H1 (cell line): ENCODE measurements around the gene PA2G4. TPM values are rescaled to one million over a fixed set of nuclear protein-coding genes. Genes with fewer than 3 reads are reported as not detected.

ENCODE experiments used
- CTCF ChIA-PET: fragments of 300-600 bp; sonication (Branson Sonifier 250); formaldehyde crosslinking; loops from one replicate; lab custom pipeline; 2021; ENCODE audit not compliant: partially characterized antibody; lab: Charles Lee
- POLR2A ChIA-PET: fragments of 300-600 bp; sonication (Branson Sonifier 250); formaldehyde crosslinking; loops from one replicate; lab custom pipeline; 2021; ENCODE audit warnings: inconsistent platforms; ENCODE audit not compliant: partially characterized antibody; lab: Charles Lee
- DNase-seq, 2 experiments: peaks; one replicate each; pipeline versions ENCODE4 v3.0.0 to v3.0.0-alpha.2; 2010 to 2022; ENCODE audit warnings: low spot score in 2 of 2, low read depth in 1 of 2, mixed read lengths in 1 of 2
- FAIRE-seq: peaks from 2 replicates; lab custom pipeline; 2011; peaks lifted over from hg19 to GRCh38; lab: Jason Lieb, UNC
- H2AFZ ChIP-seq: 2 replicates; pipeline ENCODE4 v1.8.1; 2012; ENCODE audit warnings: low read length, inconsistent platforms
- H2AK5ac ChIP-seq: 2 replicates; pipeline ENCODE4 v1.6.1; 2013; ENCODE audit warnings: low read depth, low read length
- H2BK120ac ChIP-seq: replicated peaks from 2 replicates; pipeline ENCODE3; 2013; ENCODE audit warnings: low read depth, low read length, inconsistent platforms
- H2BK12ac ChIP-seq: 2 replicates; pipeline ENCODE4 v1.6.1; 2013; ENCODE audit warnings: low read depth, low read length
- H2BK15ac ChIP-seq: 2 replicates; pipeline ENCODE4 v1.6.1; 2013; ENCODE audit warnings: low read length
- H2BK20ac ChIP-seq: 2 replicates; pipeline ENCODE4 v1.6.1; 2013; ENCODE audit warnings: low read length
- H2BK5ac ChIP-seq: 2 replicates; pipeline ENCODE4 v1.6.1; 2013; ENCODE audit warnings: low read depth, low read length
- H3K14ac ChIP-seq: 2 replicates; pipeline ENCODE4 v1.6.1; 2013; ENCODE audit warnings: inconsistent platforms; ENCODE audit not compliant: insufficient read length
- H3K18ac ChIP-seq: 2 replicates; pipeline ENCODE4 v1.6.1; 2013; ENCODE audit warnings: low read length; ENCODE audit errors: extremely low read depth
- H3K23ac ChIP-seq: 2 replicates; pipeline ENCODE4 v1.6.1; 2013; ENCODE audit warnings: inconsistent platforms; ENCODE audit not compliant: insufficient read length
- H3K23me2 ChIP-seq: 2 replicates; pipeline ENCODE4 v1.6.1; 2013; ENCODE audit warnings: low read depth, low read length
- H3K27ac ChIP-seq: 2 replicates; pipeline ENCODE4 v1.6.1; 2011; ENCODE audit warnings: low read depth, low read length, inconsistent platforms
- H3K27me3 ChIP-seq, 4 experiments: replicated peaks in 1 of 4; 1 replicate in 1 of 4; 2 replicates in 3 of 4; pipeline versions ENCODE4 v1.6.1 to v1.8.1; 2011 to 2013; ENCODE audit warnings: low read length in 3 of 4, mild to moderate bottlenecking in 3 of 4, inconsistent platforms in 2 of 4, mixed read lengths in 2 of 4, moderate library complexity in 1 of 4; ENCODE audit not compliant: control insufficient read depth in 3 of 4, insufficient read depth in 3 of 4; ENCODE audit errors: extremely low read depth in 1 of 4
- H3K36me3 ChIP-seq, 4 experiments: 2 replicates each; pipeline versions ENCODE4 v1.6.1 to v1.8.1; 2011 to 2013; ENCODE audit warnings: mild to moderate bottlenecking in 4 of 4, low read length in 3 of 4, moderate library complexity in 2 of 4, control low read depth in 1 of 4, inconsistent platforms in 1 of 4; ENCODE audit not compliant: insufficient read depth in 4 of 4, control insufficient read depth in 2 of 4
- H3K4ac ChIP-seq: replicated peaks from 2 replicates; pipeline ENCODE3; 2013; ENCODE audit warnings: low read length, low read depth, mixed read lengths, inconsistent platforms; ENCODE audit not compliant: insufficient read length
- H3K4me1 ChIP-seq, 4 experiments: replicated peaks in 1 of 4; 1 replicate in 1 of 4; 2 replicates in 3 of 4; pipeline versions ENCODE4 v1.6.1 to v1.8.1; 2011 to 2013; ENCODE audit warnings: low read length in 3 of 4, inconsistent platforms in 2 of 4, mixed read lengths in 1 of 4; ENCODE audit not compliant: insufficient read depth in 4 of 4, control insufficient read depth in 3 of 4
- H3K4me2 ChIP-seq, 2 experiments: 2 replicates each; pipeline versions ENCODE4 v1.6.1 to v1.8.1; 2011 to 2013; ENCODE audit warnings: low read depth in 2 of 2, low read length in 2 of 2, control low read depth in 1 of 2, inconsistent platforms in 1 of 2, mild to moderate bottlenecking in 1 of 2; ENCODE audit not compliant: insufficient read depth in 1 of 2
- H3K4me3 ChIP-seq, 4 experiments: fragments of 200-600, 300-600 bp in 1 of 4; sonication (generic), shearing (Covaris generic), sonication (Bioruptor Twin) in 1 of 4; 2 replicates each; pipeline versions ENCODE4 v1.5.1 to v1.8.1; 2011 to 2016; ENCODE audit warnings: low read length in 4 of 4, low read depth in 3 of 4, control low read depth in 2 of 4, inconsistent platforms in 2 of 4, mild to moderate bottlenecking in 2 of 4, mixed read lengths in 1 of 4, moderate library complexity in 1 of 4; ENCODE audit not compliant: insufficient read depth in 2 of 4; ENCODE audit errors: extremely low read depth in 1 of 4
- H3K56ac ChIP-seq: replicated peaks from 2 replicates; pipeline ENCODE3; 2013; ENCODE audit warnings: low read depth, mild to moderate bottlenecking, mixed read lengths, low read length, inconsistent platforms; ENCODE audit not compliant: insufficient read length
- H3K79me1 ChIP-seq: 2 replicates; pipeline ENCODE4 v1.6.1; 2013; ENCODE audit warnings: low read depth, low read length, control low read depth
- H3K79me2 ChIP-seq, 2 experiments: 2 replicates each; pipeline versions ENCODE4 v1.6.1 to v1.8.1; 2012 to 2013; ENCODE audit warnings: low read length in 2 of 2, mild to moderate bottlenecking in 2 of 2, inconsistent platforms in 1 of 2; ENCODE audit not compliant: insufficient read depth in 2 of 2, control insufficient read depth in 1 of 2
- H3K9ac ChIP-seq, 4 experiments: replicated peaks in 1 of 4; 1 replicate in 1 of 4; 2 replicates in 3 of 4; pipeline versions ENCODE4 v1.6.1 to v1.8.1; 2011 to 2013; ENCODE audit warnings: low read depth in 3 of 4, low read length in 3 of 4, control low read depth in 2 of 4, mild to moderate bottlenecking in 2 of 4, moderate library complexity in 2 of 4, inconsistent platforms in 1 of 4; ENCODE audit errors: extremely low read depth in 1 of 4
- H3K9me3 ChIP-seq, 2 experiments: 2 replicates each; pipeline versions ENCODE4 v1.6.1 to v1.8.1; 2012 to 2013; ENCODE audit warnings: mild to moderate bottlenecking in 2 of 2, moderate library complexity in 2 of 2, control low read depth in 1 of 2, inconsistent platforms in 1 of 2, low read depth in 1 of 2, low read length in 1 of 2, mixed read lengths in 1 of 2; ENCODE audit not compliant: insufficient read depth in 2 of 2
- H4K20me1 ChIP-seq, 2 experiments: replicated peaks in 1 of 2; 2 replicates each; pipeline versions ENCODE3 to v1.8.1; 2011 to 2013; ENCODE audit warnings: inconsistent platforms in 2 of 2, low read length in 2 of 2, mild to moderate bottlenecking in 1 of 2; ENCODE audit not compliant: insufficient read depth in 2 of 2, control insufficient read depth in 1 of 2
- H4K5ac ChIP-seq: 2 replicates; pipeline ENCODE4 v1.6.1; 2013; ENCODE audit warnings: low read length, low read depth, mixed read lengths, inconsistent platforms; ENCODE audit not compliant: insufficient read length
- H4K8ac ChIP-seq: 2 replicates; pipeline ENCODE4 v1.8.0; 2013; ENCODE audit warnings: mild to moderate bottlenecking, moderate library complexity, low read length, inconsistent platforms; ENCODE audit not compliant: insufficient read depth; ENCODE audit errors: extremely low read depth
- H4K91ac ChIP-seq: replicated peaks from 2 replicates; pipeline ENCODE3; 2013; ENCODE audit warnings: low read length, mixed read lengths, inconsistent platforms; ENCODE audit not compliant: insufficient read length
- BCL11A ChIP-seq, 2 experiments: IDR thresholded peaks; one replicate each; pipeline ENCODE4 v1.6.1; 2011; ENCODE audit warnings: low read depth in 2 of 2, low read length in 2 of 2, mild to moderate bottlenecking in 2 of 2
- HDAC2 ChIP-seq, 2 experiments: fragments of 300-600 bp in 1 of 2; sonication (generic) in 1 of 2; IDR thresholded peaks; 2 replicates each; pipeline ENCODE4 v1.6.1; 2011 to 2012; ENCODE audit warnings: low read depth in 2 of 2, low read length in 2 of 2, mild to moderate bottlenecking in 2 of 2, moderate library complexity in 2 of 2, borderline replicate concordance in 1 of 2, inconsistent platforms in 1 of 2
- SAP30 ChIP-seq: fragments of 300-600 bp; sonication (generic); IDR thresholded peaks from 2 replicates; pipeline ENCODE4 v1.7.1; 2012; ENCODE audit warnings: low read length, moderate library complexity, mild to moderate bottlenecking, inconsistent platforms; ENCODE audit not compliant: insufficient read depth, insufficient replicate concordance
- SIX5 ChIP-seq: IDR thresholded peaks from 2 replicates; pipeline ENCODE4 v1.6.1; 2011; ENCODE audit warnings: mild to moderate bottlenecking, low read depth, low read length
- TBP ChIP-seq: IDR thresholded peaks from 2 replicates; pipeline ENCODE4 v1.6.1; 2011; ENCODE audit warnings: low read depth, low read length, improper control_type of control experiment
- YY1 ChIP-seq: IDR thresholded peaks from 2 replicates; pipeline ENCODE4 v1.6.1; 2011; ENCODE audit warnings: low read depth, mild to moderate bottlenecking, low read length
- WGBS, 2 experiments: shearing (Covaris generic) in 1 of 2; methylation state at CpG; one replicate each; pipeline versions ENCODE4 v1.1.6 to v1.1.7; 2013 to 2015; ENCODE audit warnings: low lambda C conversion rate in 2 of 2, mixed read lengths in 2 of 2, inconsistent platforms in 1 of 2, low coverage in 1 of 2, missing lambda C conversion rate in 1 of 2; ENCODE audit not compliant: insufficient replicate concordance in 2 of 2, insufficient coverage in 1 of 2, insufficient read length in 1 of 2; ENCODE audit errors: extremely low coverage in 1 of 2, missing lambda C conversion rate in 1 of 2; 5-methylcytosine and 5-hydroxymethylcytosine counted together
- polyA plus RNA-seq, 7 experiments: library from polyadenylated mRNA; depleted of rRNA in 3 of 7; stranded (reverse) in 5 of 7; unstranded in 2 of 7; fragments of >200 nt in 5 of 7; fragments of 200-250 nt in 2 of 7; gene quantifications; 1 replicate in 5 of 7; 2 replicates in 1 of 7; 4 replicates in 1 of 7; pipeline versions ENCODE4 v1.2.1 to v1.2.3, GENCODE V29; 2011 to 2013; ENCODE audit warnings: missing spikeins in 2 of 7, mixed read lengths in 2 of 7
- total RNA-seq: library from RNA; stranded (reverse); fragmentation: NEBNext Ultra II Directional; extraction: Animal tissue kit (Norgen Biotek cat#: 25700); gene quantifications from 2 replicates; pipeline ENCODE4 v1.2.1, GENCODE V29; 2021

Gene PA2G4
- total and polyA plus RNA-seq, 2 of the 8 experiments (the other 6 are each of a cell fraction or from before 2014, with no cell fraction given), result 159 to 242 TPM

DNA sequence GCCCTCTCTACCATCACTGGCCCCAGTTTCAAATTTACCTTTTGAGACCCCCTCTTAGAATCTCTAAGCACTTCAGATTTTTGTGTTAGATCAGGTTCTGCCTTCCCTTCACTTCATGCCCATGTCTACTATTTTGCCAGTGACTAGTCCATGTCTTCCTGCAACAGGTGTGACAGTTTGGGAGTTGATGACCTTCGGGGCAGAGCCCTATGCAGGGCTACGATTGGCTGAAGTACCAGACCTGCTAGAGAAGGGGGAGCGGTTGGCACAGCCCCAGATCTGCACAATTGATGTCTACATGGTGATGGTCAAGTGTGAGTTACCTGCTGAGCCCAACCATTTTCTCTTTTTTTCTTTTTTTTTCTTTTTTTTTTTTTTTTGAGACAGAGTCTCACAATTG lies 5.8 kb upstream of the PA2G4 start:
- no peak overlapping the region for H4K5ac ChIP-seq
- H3K18ac ChIP-seq, result no peak overlapping the region
- H4K91ac ChIP-seq, result no peak overlapping the region
- no peaks in the 10 kb centered on the region for H3K23me2 ChIP-seq
- H3K4me2 ChIP-seq, result no peak overlapping the region
- DNase-seq (no peak), FAIRE-seq (no peak)
- no peaks in the 10 kb centered on the region for H3K9me3 ChIP-seq
- H2BK120ac ChIP-seq, result no peak overlapping the region
- H3K56ac ChIP-seq, result no peak overlapping the region
- ChIA-PET CTCF (interaction anchor here (1.6 kb wide), 1 partner anchor 17 kb away, joined by 4 read pairs; no protein-coding TSS in a partner anchor), POLR2A (interaction anchor here (0.9 to 1.5 kb wide), 4 partner anchors 11 to 121 kb away, joined by 3 to 5 read pairs (median 3); partner anchors contain the start of gene MYL6)
- no peaks in the 10 kb centered on the region for H3K4me1 ChIP-seq
- H2BK20ac ChIP-seq, result no peak overlapping the region
- H2BK5ac ChIP-seq, result no peak overlapping the region
- no peak overlapping the region for H4K8ac ChIP-seq
- no peak overlapping the region for H2BK15ac ChIP-seq
- H4K20me1 ChIP-seq, result peaks cover 0 to 1% of the 10 kb centered on the region in 2 experiments
- WGBS, 2 experiments, result 95% methylated on average over 3 of the region's 3 CpGs; no CpG with 5 or more reads in 1 of the 2 experiments
- no peak overlapping the region for H3K4ac ChIP-seq
- H3K4me3 ChIP-seq, result no peak overlapping the region
- H3K9ac ChIP-seq, result no peak overlapping the region
- H3K36me3 ChIP-seq, result peaks cover 23 to 74% (median 65%) of the 10 kb centered on the region in 4 experiments
- H3K27me3 ChIP-seq, result no peaks in the 10 kb centered on the region
- H2BK12ac ChIP-seq, result no peak overlapping the region
- H3K23ac ChIP-seq, result no peak overlapping the region
- no peak overlapping the region for H2AFZ ChIP-seq
- no peak overlapping the region for H2AK5ac ChIP-seq
- no peaks in the 10 kb centered on the region for H3K79me2 ChIP-seq
- no peak overlapping the region for H3K27ac ChIP-seq
- H3K14ac ChIP-seq, result no peak overlapping the region
- no peaks in the 10 kb centered on the region for H3K79me1 ChIP-seq
- TF ChIP-seq SIX5 (no peak), YY1 (no peak), HDAC2 (IDR thresholded peaks at IDR 0.05; ENCODE audit: borderline replicate concordance in 1 of 2, low read depth in 2 of 2, low read length in 2 of 2) (no peak), SAP30 (no peak), TBP (no peak), BCL11A (IDR thresholded peaks at IDR 0.05; ENCODE audit: low read depth in 2 of 2, low read length in 2 of 2) (no peak)
